Mesodermal cell (in vitro differentiated cells): ENCODE results near the gene CAPN5.
"Not testable (repeated sequence)": the region's sequence is repeated elsewhere in the genome, so short reads cannot be mapped to it uniquely, and the experiment has no call there.

Experiments
- H3K27ac ChIP-seq: 2 replicates; pipeline ENCODE4 v1.7.0; 2013; ENCODE audit warnings: mild to moderate bottlenecking, low read depth, low read length, moderate library complexity; ENCODE audit not compliant: severe bottlenecking
- H3K36me3 ChIP-seq: 2 replicates; pipeline ENCODE4 v1.7.1; 2013; ENCODE audit warnings: mild to moderate bottlenecking, low read length, moderate library complexity; ENCODE audit not compliant: control insufficient read depth, insufficient read depth
- H3K4me1 ChIP-seq: one replicate; pipeline ENCODE4 v1.7.1; 2013; ENCODE audit warnings: mild to moderate bottlenecking, low read length; ENCODE audit not compliant: insufficient read depth, control insufficient read depth, poor library complexity, severe bottlenecking
- H3K4me3 ChIP-seq: 2 replicates; pipeline ENCODE4 v1.7.0; 2013; ENCODE audit warnings: low read length, control low read depth, mild to moderate bottlenecking; ENCODE audit not compliant: insufficient read depth, poor library complexity, severe bottlenecking; ENCODE audit errors: extremely low read depth
- H3K9me3 ChIP-seq: 2 replicates; pipeline ENCODE4 v1.7.1; 2013; ENCODE audit warnings: mild to moderate bottlenecking, low read length, moderate library complexity; ENCODE audit not compliant: control insufficient read depth
- WGBS, 2 experiments: methylation state at CpG; one replicate each; pipeline ENCODE4 v1.1.5; 2013; ENCODE audit warnings: missing lambda C conversion rate in 2 of 2; ENCODE audit not compliant: insufficient coverage in 2 of 2; 5-methylcytosine and 5-hydroxymethylcytosine counted together

The CAPN5 gene

GRCh38 chr11:77042111-77042726, 24.6 kb upstream of the CAPN5 start:
- Histone ChIP-seq H3K36me3 (no peaks in the 10 kb centered on the region), H3K9me3 (no peaks in the 10 kb centered on the region), H3K27ac (no peak overlapping the region), H3K4me1 (no peaks in the 10 kb centered on the region), H3K4me3 (no peak overlapping the region)
- 84 to 85% methylated on average over 10 to 12 of the region's 13 CpGs for WGBS, 2 experiments

- Histone ChIP-seq H3K27ac (no peak overlapping the region), H3K4me3 (no peak overlapping the region), H3K4me1 (no peaks in the 10 kb centered on the region), H3K9me3 (no peaks in the 10 kb centered on the region), H3K36me3 (no peaks in the 10 kb centered on the region)
- WGBS, 2 experiments, result 80% methylated on average over 1 of the region's 2 CpGs; no CpG with 5 or more reads in 1 of the 2 experiments
Observed at GRCh38 chr11:77044356-77044755, 22.4 kb upstream of the CAPN5 start.

GRCh38 chr11:77044886-77045285, 21.9 kb upstream of the CAPN5 start:
- H3K4me1 ChIP-seq, result no peaks in the 10 kb centered on the region
- H3K4me3 ChIP-seq, result no peak overlapping the region
- no peak overlapping the region for H3K27ac ChIP-seq
- 92 to 95% methylated on average over 8 to 9 of the region's 9 CpGs for WGBS, 2 experiments
- no peaks in the 10 kb centered on the region for H3K36me3 ChIP-seq
- H3K9me3 ChIP-seq, result no peaks in the 10 kb centered on the region

GRCh38 chr11:77046060-77046501, 20.7 kb upstream of the CAPN5 start:
- no peak overlapping the region for H3K4me3 ChIP-seq
- no peaks in the 10 kb centered on the region for H3K4me1 ChIP-seq
- H3K36me3 ChIP-seq, result no peaks in the 10 kb centered on the region
- H3K27ac ChIP-seq, result no peak overlapping the region
- 2 to 3% methylated on average over 25 to 31 of the region's 39 CpGs for WGBS, 2 experiments
- H3K9me3 ChIP-seq, result no peaks in the 10 kb centered on the region

- Histone ChIP-seq H3K9me3 (no peaks in the 10 kb centered on the region), H3K4me3 (peak overlapping the region; percentile 28), H3K4me1 (no peaks in the 10 kb centered on the region), H3K36me3 (no peaks in the 10 kb centered on the region), H3K27ac (no peak overlapping the region)
- 6 to 31% methylated on average over 7 to 8 of the region's 15 CpGs for WGBS, 2 experiments
Observed at GRCh38 chr11:77047007-77047927, 19.5 kb upstream of the CAPN5 start.

- H3K36me3 ChIP-seq, H3K4me3 ChIP-seq, H3K4me1 ChIP-seq, H3K27ac ChIP-seq, H3K9me3 ChIP-seq: not testable (repeated sequence)
- no CpG with 5 or more reads among the region's 7 CpGs for WGBS, 2 experiments
Observed at GRCh38 chr11:77047928-77048446, 18.8 kb upstream of the CAPN5 start.

GRCh38 chr11:77049026-77049425, 17.7 kb upstream of the CAPN5 start:
- H3K36me3 ChIP-seq, result no peaks in the 10 kb centered on the region
- peaks cover 6% of the 10 kb centered on the region for H3K9me3 ChIP-seq
- H3K27ac ChIP-seq, result no peak overlapping the region
- WGBS, 2 experiments, result 60 to 80% methylated on average over 1 to 5 of the region's 6 CpGs
- no peaks in the 10 kb centered on the region for H3K4me1 ChIP-seq
- H3K4me3 ChIP-seq, result no peak overlapping the region

DNA sequence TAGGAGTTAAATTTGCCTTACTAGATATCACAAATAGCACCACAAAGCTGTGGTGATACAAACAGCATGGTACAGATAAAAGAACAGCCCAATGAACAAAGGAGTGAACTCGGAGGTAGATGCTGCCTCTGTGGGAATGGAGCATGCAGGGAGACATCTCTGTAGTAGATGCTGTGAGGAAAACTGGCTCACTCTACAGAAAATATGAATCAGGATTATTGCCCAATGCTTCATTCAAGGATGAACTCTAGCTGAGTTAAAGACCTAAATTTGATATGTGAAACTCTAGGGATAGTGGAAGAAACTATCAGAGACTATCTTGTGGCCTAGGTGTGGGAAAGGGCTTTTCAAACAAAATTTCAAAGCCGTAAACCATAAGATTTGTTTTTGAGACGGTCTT, 15.3 kb upstream of the CAPN5 start:
- Histone ChIP-seq H3K4me1 (no peaks in the 10 kb centered on the region), H3K9me3 (peaks cover 10% of the 10 kb centered on the region), H3K36me3 (no peaks in the 10 kb centered on the region), H3K4me3 (no peak overlapping the region), H3K27ac (no peak overlapping the region)
- WGBS, 2 experiments, result 86 to 88% methylated on average over 1 to 3 of the region's 3 CpGs

DNA sequence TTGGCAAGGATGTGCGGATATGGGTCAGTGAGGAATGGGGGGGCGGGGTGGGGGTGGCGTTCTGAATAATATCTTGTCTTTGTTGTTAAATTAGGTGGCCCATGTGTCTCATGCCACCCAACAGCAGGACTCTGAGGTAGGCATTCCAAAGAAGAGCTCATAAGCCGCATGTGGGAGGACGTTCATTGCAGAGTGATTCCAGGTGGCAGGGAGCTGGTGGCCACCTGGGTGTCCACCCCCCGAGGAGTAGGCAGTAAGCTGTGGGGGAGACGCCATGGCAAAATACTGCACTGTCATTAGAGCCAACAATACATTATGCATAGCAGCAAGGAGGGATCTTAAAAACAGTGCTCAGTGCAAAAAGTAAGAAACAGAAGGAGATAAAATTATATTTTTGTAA, 14.3 kb upstream of the CAPN5 start:
- Histone ChIP-seq H3K4me1 (no peaks in the 10 kb centered on the region), H3K4me3 (no peak overlapping the region), H3K9me3 (peaks cover 15% of the 10 kb centered on the region), H3K27ac (no peak overlapping the region), H3K36me3 (no peaks in the 10 kb centered on the region)
- 80 to 93% methylated on average over 3 to 5 of the region's 7 CpGs for WGBS, 2 experiments

DNA sequence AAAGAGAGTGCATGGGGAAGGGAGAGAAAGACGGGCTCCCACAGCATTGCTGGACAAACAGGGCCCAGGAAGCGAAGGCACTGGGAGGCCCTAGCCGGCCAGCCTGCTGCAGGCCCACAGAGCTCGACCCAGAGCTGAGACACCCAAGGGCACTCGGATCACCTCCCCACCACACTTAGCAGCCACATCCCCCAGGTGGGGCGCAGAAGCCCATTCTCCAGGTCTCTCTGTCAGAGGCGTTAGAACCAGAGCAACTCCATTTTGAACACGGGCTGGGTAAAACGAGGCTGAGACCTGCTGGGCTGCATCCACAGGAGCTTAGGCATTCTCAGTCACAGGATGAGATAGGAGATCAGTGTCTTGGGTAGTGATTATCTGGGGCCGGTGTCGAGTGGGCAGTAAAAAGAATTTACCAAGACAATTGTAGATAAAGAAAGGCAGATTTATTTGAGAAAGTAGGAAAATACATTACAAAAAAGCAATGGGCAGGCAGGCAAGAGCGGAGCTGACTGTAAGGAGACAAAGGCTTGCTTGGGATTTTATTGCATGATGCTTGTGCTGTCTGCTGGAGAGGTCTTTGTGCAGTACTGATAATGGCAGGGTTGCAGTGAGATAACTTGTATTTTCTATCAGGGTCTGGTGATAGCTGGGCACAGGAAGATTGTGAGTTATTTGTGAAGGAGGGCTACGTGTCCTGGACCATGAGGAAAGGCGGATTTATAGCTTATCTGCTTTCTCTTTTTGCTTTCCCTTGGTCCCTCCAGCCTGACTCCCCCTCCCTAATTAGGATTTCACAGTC, 13.4 kb upstream of the CAPN5 start:
- WGBS, 2 experiments, result 85 to 87% methylated on average over 10 to 11 of the region's 14 CpGs
- H3K36me3 ChIP-seq, result no peaks in the 10 kb centered on the region
- no peak overlapping the region for H3K27ac ChIP-seq
- peaks cover 15% of the 10 kb centered on the region for H3K9me3 ChIP-seq
- H3K4me3 ChIP-seq, result no peak overlapping the region
- H3K4me1 ChIP-seq, result no peaks in the 10 kb centered on the region
